Stimulated activated CD4-positive, alpha-beta T cell treated with anti-CD3 and anti-CD28 coated beads, Interleukin-1b, Interleukin-23, amount 100 ng/mL, for 1 hour (primary cell): ENCODE results near the gene CCDC200.
"Not testable (repeated sequence)": the region's sequence is repeated elsewhere in the genome, so short reads cannot be mapped to it uniquely, and the experiment has no call there.

Experiments used
- DNase-seq, 2 donors: peaks; one replicate each; pipeline ENCODE4 v3.0.0-alpha.2; 2020; ENCODE audit warnings: low read depth in 2 of 2

CCDC200 gene

GRCh38 chr17:43228020-43228782 is at the start of gene CCDC200:
Gene CCDC200, minus strand, starts transcription at chr17:43228623. Its CDS starts 69 bp downstream, at chr17:43228554.
- DNase-seq, result not testable (repeated sequence)

GRCh38 chr17:43272914-43273313 is 44.5 kb upstream of the CCDC200 start:
- not testable (repeated sequence) for DNase-seq

GRCh38 chr17:43272483-43272882 is 44.1 kb upstream of the CCDC200 start:
- DNase-seq, result not testable (repeated sequence)

GRCh38 chr17:43270552-43271504 is 42.4 kb upstream of the CCDC200 start:
- DNase-seq, result not testable (repeated sequence)

GRCh38 chr17:43246456-43246855 is 18.0 kb upstream of the CCDC200 start:
- not testable (repeated sequence) for DNase-seq

- DNase-seq, result not testable (repeated sequence)
These were observed 12.4 kb upstream of the CCDC200 start for GRCh38 chr17:43240596-43241352.

GRCh38 chr17:43239597-43239996 is 11.2 kb upstream of the CCDC200 start:
- not testable (repeated sequence) for DNase-seq

- DNase-seq, result not testable (repeated sequence)
These were observed 5.5 kb upstream of the CCDC200 start, which contains the start of gene RNU2-1 for GRCh38 chr17:43233877-43234276. Gene RNU2-1, minus strand, starts transcription at chr17:43233977.

- not testable (repeated sequence) for DNase-seq
These were observed 4.8 kb upstream of the CCDC200 start for GRCh38 chr17:43233263-43233662.

GRCh38 chr17:43232021-43232699 is 3.7 kb upstream of the CCDC200 start:
- not testable (repeated sequence) for DNase-seq

GRCh38 chr17:43231205-43232020 is 3.0 kb upstream of the CCDC200 start:
- not testable (repeated sequence) for DNase-seq

- no peak for DNase-seq
These were observed 2.0 kb downstream of the CCDC200 start for GRCh38 chr17:43226393-43226792.

- DNase-seq, result no peak
These were observed 4.2 kb downstream of the CCDC200 start for GRCh38 chr17:43224146-43224705.

- DNase-seq, result no peak
These were observed 7.8 kb downstream of the CCDC200 start for GRCh38 chr17:43220511-43221125.

- no peak for DNase-seq
These were observed 8.6 kb downstream of the CCDC200 start for GRCh38 chr17:43219746-43220380.

GRCh38 chr17:43219001-43219400 is 9.4 kb downstream of the CCDC200 start:
- no peak for DNase-seq

- no peak for DNase-seq
These were observed 10.8 kb downstream of the CCDC200 start for GRCh38 chr17:43217614-43218087.

GRCh38 chr17:43216762-43217613 is 11.4 kb downstream of the CCDC200 start:
- no peak for DNase-seq
